Cardiac muscle cell (in vitro differentiated cells and primary cell): ENCODE data around the gene ARID1A. TPM values are rescaled to one million over a fixed set of nuclear protein-coding genes. Genes with fewer than 3 reads are reported as not detected.
"Not testable (repeated sequence)": the region's sequence is repeated elsewhere in the genome, so short reads cannot be mapped to it uniquely, and the experiment has no call there.

Experiments
- DNase-seq, 2 donors: peaks; one replicate each; pipeline versions ENCODE4 v3.0.0 to v3.0.0-alpha.2; 2010 to 2017; ENCODE audit warnings: low read depth in 1 of 2, low spot score in 1 of 2
- H3K27ac ChIP-seq: fragments of 200-600 bp; sonication (generic); 2 replicates; pipeline ENCODE4 v1.5.1; 2016
- H3K27me3 ChIP-seq: fragments of 200-600 bp; sonication (generic); 2 replicates; pipeline ENCODE4 v1.6.0; 2016; ENCODE audit warnings: control low read depth
- H3K36me3 ChIP-seq: fragments of 200-600 bp; sonication (generic); 2 replicates; pipeline ENCODE4 v1.5.1; 2016; ENCODE audit warnings: control low read depth
- H3K4me1 ChIP-seq: fragments of 200-600 bp; sonication (generic); 2 replicates; pipeline ENCODE4 v1.8.1; 2017; ENCODE audit warnings: low read depth, mild to moderate bottlenecking, mixed run types
- H3K4me3 ChIP-seq: fragments of 200-600 bp; sonication (generic); 2 replicates; pipeline ENCODE4 v1.5.1; 2016; ENCODE audit warnings: mild to moderate bottlenecking
- H3K9me3 ChIP-seq: fragments of 200-600 bp; sonication (generic); 2 replicates; pipeline ENCODE4 v1.5.1; 2017; ENCODE audit warnings: low read depth, mild to moderate bottlenecking, control low read depth
- polyA plus RNA-seq: library from polyadenylated mRNA; unstranded; fragments of >200 nt; fragmentation: Nextera tagmentation; extraction: Ambion mirVana; gene quantifications from 2 replicates; pipeline ENCODE4 v1.2.1, GENCODE V29; 2016
- total RNA-seq: library from RNA; depleted of rRNA; stranded (reverse); fragments of >200 nt; gene quantifications from 2 replicates; pipeline ENCODE4 v1.2.3, GENCODE V29; 2016
- TF ChIP-seq, protein P1 (sequence below): IDR thresholded peaks from 2 replicates; pipeline ENCODE4 v1.5.1; 2012; ENCODE audit warnings: low read depth, mild to moderate bottlenecking, low read length

ARID1A gene
- total and polyA plus RNA-seq, 2 experiments from 2014 or later, result 28.5 to 93.3 TPM

DNA sequence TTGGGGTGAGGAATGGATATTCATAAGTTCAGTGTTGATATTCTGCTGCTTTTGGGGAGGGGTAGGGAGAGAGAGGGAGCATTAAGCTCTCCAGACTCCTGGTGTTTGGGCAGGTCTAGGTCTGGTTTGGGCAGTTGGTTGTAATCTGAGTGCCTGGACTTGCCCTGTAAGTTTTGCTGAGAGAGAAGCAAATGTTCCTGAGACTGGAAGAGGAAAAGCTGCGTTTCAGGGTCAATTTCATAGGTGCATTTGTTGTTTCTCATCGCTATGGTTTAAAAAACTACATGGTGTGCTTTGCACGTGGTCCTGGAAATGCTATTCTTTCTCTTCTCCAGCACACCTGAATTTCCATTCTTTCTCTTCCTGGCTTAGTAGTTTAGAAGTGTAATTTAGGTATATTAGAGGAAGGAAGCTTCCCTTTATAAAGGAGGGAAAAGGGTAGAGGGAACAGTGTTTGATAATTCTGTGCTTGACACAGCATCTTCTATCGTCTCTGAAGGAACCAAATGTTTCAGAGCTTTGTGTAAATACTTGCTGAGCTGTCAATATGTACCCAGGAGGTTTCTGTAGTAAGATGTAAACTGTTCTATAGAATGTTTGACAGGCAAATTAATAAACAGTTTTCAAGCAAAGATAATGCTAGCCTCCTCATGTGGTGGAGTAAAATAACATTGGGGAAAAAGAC is 6.3 kb downstream of the ARID1A start:
- H3K4me1 ChIP-seq, result peaks cover 69% of the 10 kb centered on the region
- no peaks in the 10 kb centered on the region for H3K27me3 ChIP-seq
- H3K27ac ChIP-seq, result peak overlapping the region; percentile 42
- H3K9me3 ChIP-seq, result no peaks in the 10 kb centered on the region
- no peak for DNase-seq
- H3K4me3 ChIP-seq, result no peak overlapping the region
- TF ChIP-seq, protein P1, sequence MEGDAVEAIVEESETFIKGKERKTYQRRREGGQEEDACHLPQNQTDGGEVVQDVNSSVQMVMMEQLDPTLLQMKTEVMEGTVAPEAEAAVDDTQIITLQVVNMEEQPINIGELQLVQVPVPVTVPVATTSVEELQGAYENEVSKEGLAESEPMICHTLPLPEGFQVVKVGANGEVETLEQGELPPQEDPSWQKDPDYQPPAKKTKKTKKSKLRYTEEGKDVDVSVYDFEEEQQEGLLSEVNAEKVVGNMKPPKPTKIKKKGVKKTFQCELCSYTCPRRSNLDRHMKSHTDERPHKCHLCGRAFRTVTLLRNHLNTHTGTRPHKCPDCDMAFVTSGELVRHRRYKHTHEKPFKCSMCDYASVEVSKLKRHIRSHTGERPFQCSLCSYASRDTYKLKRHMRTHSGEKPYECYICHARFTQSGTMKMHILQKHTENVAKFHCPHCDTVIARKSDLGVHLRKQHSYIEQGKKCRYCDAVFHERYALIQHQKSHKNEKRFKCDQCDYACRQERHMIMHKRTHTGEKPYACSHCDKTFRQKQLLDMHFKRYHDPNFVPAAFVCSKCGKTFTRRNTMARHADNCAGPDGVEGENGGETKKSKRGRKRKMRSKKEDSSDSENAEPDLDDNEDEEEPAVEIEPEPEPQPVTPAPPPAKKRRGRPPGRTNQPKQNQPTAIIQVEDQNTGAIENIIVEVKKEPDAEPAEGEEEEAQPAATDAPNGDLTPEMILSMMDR, result no peak
- H3K36me3 ChIP-seq, result no peaks in the 10 kb centered on the region

DNA sequence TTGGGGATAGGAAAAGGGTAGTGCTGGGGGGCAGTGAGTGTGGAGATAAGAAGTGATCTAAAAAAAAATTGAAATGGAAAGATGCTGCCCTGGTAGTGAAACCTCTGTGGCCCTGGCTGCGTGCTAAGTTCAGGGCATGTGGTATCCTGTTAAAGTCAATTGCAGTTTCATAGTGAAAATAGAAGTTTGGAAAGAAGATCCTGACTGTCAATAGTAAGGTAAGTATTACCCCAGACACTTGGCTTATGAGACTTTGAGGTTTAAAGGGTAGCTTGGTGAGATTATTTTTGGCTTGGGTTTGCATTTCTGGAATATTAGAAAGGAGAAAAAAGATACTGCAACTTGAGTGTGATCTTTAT is 6.8 kb downstream of the ARID1A start:
- no peak overlapping the region for H3K27ac ChIP-seq
- DNase-seq, result no peak
- TF ChIP-seq, protein P1, result no peak
- H3K27me3 ChIP-seq, result no peaks in the 10 kb centered on the region
- H3K4me1 ChIP-seq, result peaks cover 69% of the 10 kb centered on the region
- no peaks in the 10 kb centered on the region for H3K9me3 ChIP-seq
- H3K36me3 ChIP-seq, result no peaks in the 10 kb centered on the region
- H3K4me3 ChIP-seq, result no peak overlapping the region

DNA sequence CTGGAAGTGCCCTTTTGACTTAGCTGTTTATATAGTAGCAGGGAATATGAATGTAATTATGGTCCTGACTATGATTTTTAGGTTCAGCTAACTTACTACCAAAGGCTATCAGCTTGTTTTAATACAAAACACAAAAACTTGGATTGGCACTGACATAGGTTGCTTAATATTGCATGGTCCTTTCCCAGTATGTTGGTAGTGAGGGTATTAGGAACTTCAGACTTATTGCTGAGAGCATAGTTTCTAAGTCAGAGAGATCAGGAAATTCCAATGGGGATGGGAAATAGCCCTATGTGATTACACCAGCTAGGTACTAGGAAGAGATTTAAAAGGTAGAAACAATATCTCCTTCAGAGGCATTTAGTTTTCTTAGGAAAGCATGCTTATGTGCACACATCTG is 7.7 kb downstream of the ARID1A start:
- Histone ChIP-seq H3K9me3 (no peaks in the 10 kb centered on the region), H3K4me1 (peaks cover 69% of the 10 kb centered on the region), H3K4me3 (no peak overlapping the region), H3K27me3 (no peaks in the 10 kb centered on the region), H3K27ac (no peak overlapping the region), H3K36me3 (no peaks in the 10 kb centered on the region)
- no peak for DNase-seq
- TF ChIP-seq, protein P1, result no peak

DNA sequence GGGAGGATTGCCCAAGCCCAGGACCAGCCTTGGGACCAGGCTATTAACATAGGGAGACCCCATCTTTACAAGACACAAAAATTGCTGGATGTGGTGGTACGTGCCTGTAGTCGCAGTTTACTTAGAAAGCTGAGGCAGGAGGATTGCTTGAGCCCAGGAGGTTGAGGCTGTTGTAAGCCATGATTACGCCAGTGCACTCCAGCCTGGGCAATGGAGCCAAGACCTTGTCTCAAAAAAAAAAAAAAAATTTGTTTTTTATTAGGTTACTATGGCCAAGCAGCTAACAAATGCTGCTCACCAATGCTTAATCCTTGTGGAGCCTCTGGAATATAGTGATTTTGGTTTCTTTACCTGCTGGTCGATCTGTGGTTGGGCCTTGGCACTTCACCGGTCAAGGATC is 8.8 kb downstream of the ARID1A start:
- peaks cover 3% of the 10 kb centered on the region for H3K36me3 ChIP-seq
- DNase-seq, result no peak
- H3K4me1 ChIP-seq, result peaks cover 58% of the 10 kb centered on the region
- no peaks in the 10 kb centered on the region for H3K9me3 ChIP-seq
- H3K4me3 ChIP-seq, result no peak overlapping the region
- no peaks in the 10 kb centered on the region for H3K27me3 ChIP-seq
- H3K27ac ChIP-seq, result no peak overlapping the region
- TF ChIP-seq, protein P1, result no peak

DNA sequence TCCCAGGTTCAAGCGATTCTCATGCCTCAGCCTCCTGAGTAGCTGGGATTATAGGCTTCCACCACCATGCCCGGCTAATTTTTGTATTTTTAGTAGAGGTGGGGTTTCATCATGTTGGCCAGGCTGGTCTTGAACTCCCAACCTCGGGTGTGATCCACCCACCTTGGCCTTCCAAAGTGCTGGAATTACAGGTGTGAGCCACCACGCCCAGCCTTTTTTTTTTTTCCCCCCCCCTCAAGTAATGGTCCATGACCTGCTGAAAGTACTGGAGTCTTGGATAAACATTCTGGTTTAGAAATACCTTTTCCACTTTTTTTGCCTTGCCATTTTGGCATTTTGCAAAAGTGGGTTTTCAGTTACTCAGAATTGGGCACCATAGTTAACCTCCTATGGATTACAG is 9.4 kb downstream of the ARID1A start:
- not testable (repeated sequence) for H3K27me3 ChIP-seq, DNase-seq

DNA sequence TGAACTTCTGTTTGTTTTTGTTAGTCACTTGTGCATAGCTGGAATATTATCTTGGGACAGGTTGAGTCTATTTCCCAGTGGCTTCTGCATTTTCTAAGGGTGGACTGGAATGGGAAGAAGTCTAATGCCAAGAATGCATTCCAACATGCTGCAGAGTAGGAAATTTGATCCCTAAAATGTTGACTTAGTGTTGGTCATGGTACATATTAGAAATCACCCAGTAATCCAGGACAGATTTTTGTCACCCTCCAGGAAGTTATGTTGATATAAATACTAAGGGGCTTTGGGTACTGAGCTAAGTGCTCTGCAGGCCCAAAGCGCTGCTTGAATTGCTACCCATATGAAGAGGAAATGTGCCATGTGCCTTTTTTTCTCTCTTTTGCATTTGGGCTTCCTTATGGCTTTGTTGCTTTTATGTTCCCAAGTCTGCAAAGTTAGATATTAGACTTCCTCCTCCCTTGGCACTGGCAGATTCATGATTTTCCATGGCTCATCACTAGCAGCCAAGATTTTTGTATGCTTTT is 10.0 kb downstream of the ARID1A start:
- Histone ChIP-seq H3K36me3 (peaks cover 3% of the 10 kb centered on the region), H3K4me1 (peaks cover 46% of the 10 kb centered on the region), H3K27ac (peak overlapping the region; percentile 51), H3K9me3 (no peaks in the 10 kb centered on the region), H3K4me3 (no peak overlapping the region), H3K27me3 (no peaks in the 10 kb centered on the region)
- DNase-seq, result peak in 1 of 2 donors; percentile 70
- TF ChIP-seq, protein P1, result no peak

More for the DNA sequence above, 9.4 kb downstream of the ARID1A start:
- Histone ChIP-seq H3K27ac (peak overlapping the region; percentile 51), H3K4me1 (peaks cover 52% of the 10 kb centered on the region)
- H3K4me3 ChIP-seq, H3K9me3 ChIP-seq, H3K36me3 ChIP-seq: not testable (repeated sequence)
